AG09309 (cell line): Measurements from ENCODE around the gene CLEC1A.

Experiments used
- DNase-seq: peaks from one replicate; pipeline ENCODE4 v3.0.0-alpha.2; 2010; ENCODE audit warnings: low read depth
- H3K4me3 ChIP-seq: 2 replicates; pipeline ENCODE4 v1.5.1; 2011; ENCODE audit warnings: mild to moderate bottlenecking, low read depth, low read length, moderate library complexity; ENCODE audit not compliant: control insufficient read depth
- TF ChIP-seq, protein P1 (sequence below): IDR thresholded peaks from 2 replicates; pipeline ENCODE4 v1.5.1; 2011; ENCODE audit warnings: mild to moderate bottlenecking, low read depth, low read length, inconsistent platforms; ENCODE audit not compliant: insufficient read depth, control insufficient read depth; ENCODE audit errors: missing control alignments

Gene CLEC1A

DNA sequence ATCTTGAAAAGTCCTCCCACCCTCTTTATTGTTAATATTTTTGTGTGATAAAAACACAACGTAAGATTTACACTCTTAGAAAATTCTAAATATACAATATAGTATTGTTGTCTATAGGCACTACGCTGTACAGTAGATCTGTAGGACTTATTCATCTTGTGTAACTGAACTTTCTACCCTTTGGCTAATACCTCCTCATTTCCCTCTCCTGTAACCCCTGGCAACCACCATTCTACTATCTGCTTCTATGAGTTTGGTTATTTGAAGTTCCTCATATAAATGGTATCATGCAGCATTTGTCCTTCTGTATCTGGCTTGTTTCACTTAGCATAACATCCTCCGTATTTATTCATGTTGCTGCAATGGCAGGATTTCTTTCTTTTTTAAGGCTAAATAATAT, 73.5 kb downstream of the CLEC1A start:
- TF ChIP-seq, protein P1, sequence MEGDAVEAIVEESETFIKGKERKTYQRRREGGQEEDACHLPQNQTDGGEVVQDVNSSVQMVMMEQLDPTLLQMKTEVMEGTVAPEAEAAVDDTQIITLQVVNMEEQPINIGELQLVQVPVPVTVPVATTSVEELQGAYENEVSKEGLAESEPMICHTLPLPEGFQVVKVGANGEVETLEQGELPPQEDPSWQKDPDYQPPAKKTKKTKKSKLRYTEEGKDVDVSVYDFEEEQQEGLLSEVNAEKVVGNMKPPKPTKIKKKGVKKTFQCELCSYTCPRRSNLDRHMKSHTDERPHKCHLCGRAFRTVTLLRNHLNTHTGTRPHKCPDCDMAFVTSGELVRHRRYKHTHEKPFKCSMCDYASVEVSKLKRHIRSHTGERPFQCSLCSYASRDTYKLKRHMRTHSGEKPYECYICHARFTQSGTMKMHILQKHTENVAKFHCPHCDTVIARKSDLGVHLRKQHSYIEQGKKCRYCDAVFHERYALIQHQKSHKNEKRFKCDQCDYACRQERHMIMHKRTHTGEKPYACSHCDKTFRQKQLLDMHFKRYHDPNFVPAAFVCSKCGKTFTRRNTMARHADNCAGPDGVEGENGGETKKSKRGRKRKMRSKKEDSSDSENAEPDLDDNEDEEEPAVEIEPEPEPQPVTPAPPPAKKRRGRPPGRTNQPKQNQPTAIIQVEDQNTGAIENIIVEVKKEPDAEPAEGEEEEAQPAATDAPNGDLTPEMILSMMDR: no peak
- DNase-seq: no peak
- H3K4me3 ChIP-seq: no peak overlapping the region

DNA sequence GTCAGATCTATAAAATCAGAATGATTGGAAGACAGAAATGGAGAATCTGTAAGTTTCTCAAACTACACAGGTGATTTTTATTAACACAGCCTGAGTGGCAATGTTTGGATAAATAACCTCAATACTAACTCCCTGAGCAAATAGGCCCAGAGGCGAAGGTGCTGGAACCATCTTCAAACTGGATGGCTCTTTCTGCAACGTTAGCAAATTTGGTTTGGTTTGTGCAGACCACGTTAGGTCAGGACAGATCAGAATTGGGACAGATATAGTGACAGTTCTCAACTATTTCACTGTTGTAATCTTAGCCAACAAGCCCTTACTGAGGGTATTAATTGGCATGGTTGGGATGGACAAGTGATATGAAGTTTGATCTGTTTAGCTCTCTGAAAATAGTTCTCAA, 77.4 kb downstream of the CLEC1A start:
- TF ChIP-seq, protein P1: no peak
- no peak overlapping the region for H3K4me3 ChIP-seq
- DNase-seq: no peak
